GM15510 (cell line): Measurements from ENCODE around the gene GNG3.
A peak's percentile ranks its signal among the peaks of the same experiment; 100 is the strongest.

Experiments
- POLR2A ChIP-seq: IDR thresholded peaks from 3 replicates; pipeline ENCODE4 v1.6.1; 2011; ENCODE audit warnings: borderline replicate concordance; ENCODE audit not compliant: insufficient read length; ENCODE audit errors: extremely low read depth

Gene GNG3

DNA sequence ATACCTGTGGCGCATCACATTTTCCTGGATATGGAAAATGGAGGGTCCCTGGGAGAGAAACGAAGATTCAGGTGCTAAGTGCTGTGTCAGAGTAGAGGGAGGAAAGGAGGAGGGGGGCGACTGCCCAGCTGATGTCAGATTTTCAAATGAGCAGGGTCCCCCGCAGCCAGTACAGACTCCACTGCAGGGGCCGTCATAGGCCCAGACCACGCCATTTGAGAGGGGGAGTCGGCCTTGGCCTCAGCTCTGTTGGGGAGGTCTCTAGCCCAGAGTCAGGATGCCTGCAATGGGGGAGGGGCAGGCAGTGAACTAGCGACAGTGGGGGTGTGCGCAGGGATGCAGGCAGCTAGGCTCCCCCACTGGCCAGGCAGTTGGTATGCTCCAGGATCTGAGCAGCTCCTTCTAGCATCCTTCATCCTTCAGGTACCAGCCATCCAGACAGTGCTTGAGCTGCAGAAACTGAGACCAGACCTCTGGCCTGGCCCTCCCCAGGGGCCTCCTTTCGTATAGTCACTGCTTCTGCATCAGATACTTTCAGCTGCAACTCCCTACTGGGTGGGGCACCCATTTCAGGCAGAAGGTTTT, at the start of gene GNG3, which contains the start of gene BSCL2:
Gene GNG3 (plus strand): TSS at position 400 of the 585 bp plus-strand sequence. CDS start 620 bp downstream, outside the sequence.
Gene BSCL2 (minus strand): TSS at position 148 of the 585 bp plus-strand sequence. CDS start 229 bp downstream, outside the sequence.
- no peak for TF ChIP-seq POLR2A

DNA sequence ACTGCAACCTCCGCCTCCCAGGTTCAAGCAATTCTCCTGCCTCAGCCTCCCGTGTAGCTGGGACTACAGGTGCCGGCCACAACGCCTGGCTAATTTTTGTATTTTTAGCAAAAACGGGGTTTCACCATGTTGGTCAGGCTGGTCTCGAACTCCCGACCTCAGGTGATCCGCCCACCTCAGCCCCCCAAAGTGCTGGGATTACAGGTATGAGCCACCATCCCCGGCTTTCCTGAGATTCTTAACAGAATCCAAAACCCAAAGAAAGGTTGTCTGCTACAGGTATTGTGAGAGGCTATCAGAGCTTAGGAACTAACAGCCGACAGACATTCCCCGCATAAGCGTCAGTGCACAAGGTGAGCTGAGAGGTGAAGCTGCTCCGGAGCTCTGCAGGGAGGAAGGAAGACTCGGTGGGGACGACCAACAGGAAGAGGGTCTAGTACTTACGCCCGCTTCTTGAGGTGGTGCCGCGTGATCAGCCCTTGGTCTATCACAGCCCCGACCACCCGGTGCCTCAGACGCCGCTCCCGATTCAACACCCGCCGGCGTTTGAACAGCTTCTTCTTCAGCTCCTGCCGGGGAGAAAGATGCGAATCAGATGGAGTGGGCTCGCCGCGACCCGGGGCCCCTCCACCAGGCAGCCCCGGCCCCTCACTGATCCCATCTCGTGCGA, 42.9 kb upstream of the GNG3 start:
- TF ChIP-seq POLR2A: no peak

DNA sequence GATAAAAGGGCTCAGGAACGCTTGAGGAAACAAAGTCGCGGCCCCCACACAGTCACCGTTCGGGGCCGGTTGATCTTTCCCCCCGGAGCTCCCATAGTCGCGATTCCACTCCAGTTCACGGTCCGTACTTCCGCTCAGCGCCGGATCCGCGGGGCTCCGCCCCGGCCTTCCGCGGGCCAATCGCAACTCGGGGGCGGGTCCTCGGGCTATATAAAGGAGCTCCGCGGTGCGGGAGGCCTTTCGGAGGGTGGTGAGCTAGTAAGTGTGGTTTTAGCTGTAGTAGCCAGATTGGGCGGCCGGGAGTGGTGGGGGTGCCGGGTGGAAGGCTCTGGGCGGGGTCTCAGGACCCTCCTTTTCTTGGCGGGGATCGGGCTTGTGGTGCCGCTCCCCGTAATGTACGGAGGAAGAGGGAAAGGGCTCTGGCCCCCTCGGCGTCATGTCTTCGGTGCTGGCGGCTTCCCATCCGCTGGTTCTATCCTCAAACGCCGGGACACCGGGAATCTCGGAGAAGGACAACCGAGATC, 42.3 kb upstream of the GNG3 start, which contains the start of the genes C11orf98 and CSKMT:
Gene C11orf98 (minus strand): TSS at position 136 of the 524 bp plus-strand sequence. CDS start 41 bp downstream, at position 95.
Gene CSKMT (plus strand): TSS at position 238 of the 524 bp plus-strand sequence. CDS start 568 bp downstream, outside the sequence.
- TF ChIP-seq POLR2A: peak; percentile 100

DNA sequence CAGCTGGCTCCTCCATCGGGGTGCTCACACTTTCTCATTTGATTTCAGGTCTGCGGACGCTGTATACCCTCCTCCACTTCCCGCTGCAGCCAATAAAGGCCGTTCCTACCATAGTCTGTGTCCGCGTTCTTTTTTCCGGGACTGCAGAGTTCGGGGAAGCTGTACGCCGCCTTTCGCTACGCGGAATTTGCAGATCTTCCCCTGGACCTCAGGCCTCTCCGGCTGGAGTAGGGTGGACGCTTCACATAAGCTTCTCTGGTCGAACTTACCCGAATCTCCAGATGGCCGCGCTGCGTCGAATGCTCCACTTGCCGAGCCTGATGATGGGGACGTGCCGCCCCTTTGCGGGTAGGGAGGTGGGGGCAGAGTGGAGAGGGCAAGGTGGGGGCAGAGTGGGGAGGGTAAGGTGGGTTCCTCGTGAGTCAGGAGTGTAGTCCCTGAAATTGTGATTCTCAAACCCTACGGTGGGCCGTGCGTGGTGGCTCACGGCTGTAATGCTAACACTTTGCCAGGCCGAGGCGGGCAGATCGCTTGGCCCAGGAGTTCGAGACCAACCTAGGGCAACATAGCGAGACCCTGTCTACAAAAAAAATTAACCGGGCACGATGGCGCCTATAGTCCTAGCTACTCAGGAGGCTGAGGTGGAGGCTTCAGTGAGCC, 41.7 kb upstream of the GNG3 start:
- peak; percentile 9 for TF ChIP-seq POLR2A

DNA sequence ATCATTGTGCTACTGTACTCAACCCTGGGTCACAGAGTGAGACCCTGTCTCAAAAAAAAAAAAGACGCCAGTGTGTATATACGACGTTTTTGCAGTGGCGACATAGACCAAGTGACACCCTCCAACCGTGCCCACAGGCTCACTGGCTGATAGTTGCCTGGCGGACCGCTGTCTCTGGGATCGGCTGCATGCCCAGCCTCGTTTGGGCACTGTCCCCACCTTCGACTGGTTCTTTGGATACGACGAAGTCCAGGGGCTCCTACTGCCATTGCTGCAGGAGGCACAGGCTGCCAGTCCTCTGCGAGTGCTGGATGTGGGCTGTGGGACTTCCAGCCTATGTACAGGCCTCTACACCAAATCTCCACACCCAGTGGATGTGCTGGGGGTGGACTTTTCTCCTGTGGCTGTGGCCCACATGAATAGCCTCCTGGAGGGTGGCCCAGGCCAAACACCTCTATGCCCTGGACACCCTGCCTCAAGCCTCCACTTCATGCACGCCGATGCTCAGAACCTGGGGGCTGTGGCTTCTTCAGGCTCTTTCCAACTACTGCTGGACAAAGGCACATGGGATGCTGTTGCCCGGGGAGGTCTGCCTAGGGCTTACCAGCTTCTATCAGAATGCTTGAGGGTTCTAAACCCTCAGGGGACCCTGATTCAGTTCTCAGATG, 41.1 kb upstream of the GNG3 start:
- TF ChIP-seq POLR2A: peak; percentile 38

DNA sequence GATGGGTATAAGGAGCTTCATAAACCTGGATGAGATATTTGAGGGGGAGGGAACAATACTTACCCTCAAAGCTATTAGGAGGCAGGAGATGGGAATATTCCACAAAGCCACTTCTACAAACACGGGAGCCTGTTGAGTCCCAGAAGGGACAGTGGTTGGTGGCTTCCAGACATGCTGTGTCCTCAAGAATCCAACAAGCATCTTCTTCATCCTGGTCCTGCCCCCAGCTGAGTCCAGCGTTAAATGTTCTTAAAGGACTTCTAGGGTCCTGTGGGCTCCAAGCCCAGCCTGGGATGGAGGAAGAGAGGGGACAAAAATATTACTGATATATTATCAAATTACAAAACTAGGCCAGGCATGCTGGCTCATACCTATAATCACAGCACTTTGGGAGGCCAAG, 40.0 kb upstream of the GNG3 start:
- no peak for TF ChIP-seq POLR2A

DNA sequence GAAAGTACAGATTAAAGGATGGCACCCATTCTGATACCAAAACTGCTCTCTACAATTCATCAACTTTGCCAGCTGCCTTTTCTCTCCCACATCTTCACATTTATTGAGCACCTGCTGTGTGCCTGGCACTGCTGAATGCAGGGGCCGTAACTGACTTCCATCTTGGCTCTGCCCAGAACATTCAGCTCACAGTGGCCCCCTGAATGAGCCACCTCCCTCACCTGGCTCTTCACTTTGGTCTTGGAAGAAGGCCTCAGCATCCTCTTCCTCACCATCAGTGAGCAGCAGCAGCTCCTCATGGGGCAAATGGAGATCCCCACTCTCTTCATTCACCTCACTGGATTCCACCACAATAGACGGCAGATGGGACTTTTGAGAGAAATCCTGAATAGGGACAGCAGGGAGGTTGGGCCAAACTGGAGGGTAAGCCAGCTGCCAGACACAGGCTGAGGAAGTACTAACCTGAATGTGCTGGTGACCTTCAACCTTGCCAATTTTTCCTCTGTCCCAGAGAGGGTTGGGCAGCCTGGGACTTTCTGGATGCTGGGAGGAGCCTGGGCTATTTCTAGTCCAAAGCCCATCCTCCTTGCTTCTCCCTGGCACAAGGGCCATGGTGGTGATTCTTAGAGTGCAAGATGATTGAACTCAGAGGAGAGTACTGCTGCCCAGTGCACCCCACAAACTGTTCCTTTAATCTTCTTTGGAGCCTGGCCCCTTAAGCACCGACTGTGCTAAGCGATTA, 37.9 kb upstream of the GNG3 start:
- peak; percentile 5 for TF ChIP-seq POLR2A

DNA sequence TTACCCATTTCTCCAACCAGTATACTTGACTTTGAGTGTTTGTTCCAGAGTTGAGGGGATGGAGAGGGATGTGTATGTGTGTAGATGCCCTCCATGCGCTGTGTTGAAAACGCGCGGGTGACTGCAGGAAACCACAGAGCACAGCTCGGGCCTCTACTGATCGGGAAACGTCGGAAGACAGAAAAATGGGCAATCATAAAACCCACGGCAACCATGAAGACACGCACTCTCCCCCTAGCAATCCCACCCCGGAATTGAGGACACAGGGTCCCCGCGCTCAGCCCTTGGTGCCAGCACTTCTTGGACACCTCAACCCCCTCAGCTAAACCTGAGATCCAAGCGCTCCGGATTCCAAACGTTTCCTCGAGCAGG, 36.3 kb upstream of the GNG3 start:
- no peak for TF ChIP-seq POLR2A

DNA sequence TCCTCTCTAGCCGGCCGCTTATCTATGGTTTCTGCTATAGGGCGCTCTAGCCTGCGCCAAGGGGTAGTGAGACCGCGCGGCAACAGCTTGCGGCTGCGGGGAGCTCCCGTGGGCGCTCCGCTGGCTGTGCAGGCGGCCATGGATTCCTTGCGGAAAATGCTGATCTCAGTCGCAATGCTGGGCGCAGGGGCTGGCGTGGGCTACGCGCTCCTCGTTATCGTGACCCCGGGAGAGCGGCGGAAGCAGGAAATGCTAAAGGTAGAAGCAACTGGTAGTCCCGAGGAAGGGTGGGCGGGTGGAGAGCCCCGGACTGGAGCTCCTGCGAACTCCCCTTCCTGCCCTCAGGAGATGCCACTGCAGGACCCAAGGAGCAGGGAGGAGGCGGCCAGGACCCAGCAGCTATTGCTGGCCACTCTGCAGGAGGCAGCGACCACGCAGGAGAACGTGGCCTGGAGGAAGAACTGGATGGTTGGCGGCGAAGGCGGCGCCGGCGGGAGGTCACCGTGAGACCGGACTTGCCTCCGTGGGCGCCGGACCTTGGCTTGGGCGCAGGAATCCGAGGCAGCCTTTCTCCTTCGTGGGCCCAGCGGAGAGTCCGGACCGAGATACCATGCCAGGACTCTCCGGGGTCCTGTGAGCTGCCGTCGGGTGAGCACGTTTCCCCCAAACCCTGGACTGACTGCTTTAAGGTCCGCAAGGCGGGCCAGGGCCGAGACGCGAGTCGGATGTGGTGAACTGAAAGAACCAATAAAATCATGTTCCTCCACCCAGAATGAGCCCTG, 35.7 kb upstream of the GNG3 start, which contains the start of the genes LBHD1 and UQCC3:
Gene LBHD1 (minus strand): TSS at position 660 of the 782 bp plus-strand sequence. CDS start 2,236 bp downstream, outside the sequence.
Gene UQCC3 (plus strand): TSS at position 66 of the 782 bp plus-strand sequence. CDS start 73 bp downstream, at position 139.
- peak; percentile 79 for TF ChIP-seq POLR2A

DNA sequence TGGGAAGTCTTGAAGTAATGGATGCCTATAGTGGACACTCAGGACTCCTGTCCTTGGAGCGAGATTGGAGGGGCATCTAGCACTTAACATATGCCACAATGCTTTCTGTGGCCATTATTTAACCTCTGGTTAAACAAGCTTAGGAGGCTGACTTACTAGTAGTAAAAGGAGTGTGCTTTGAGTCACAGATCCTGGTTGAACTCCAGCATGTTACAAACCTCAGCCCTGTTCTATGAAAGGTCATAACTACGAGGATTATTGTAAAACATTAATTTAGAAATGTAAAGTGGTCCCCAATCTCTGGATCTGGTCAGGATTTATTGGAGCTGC, 34.3 kb upstream of the GNG3 start:
- no peak for TF ChIP-seq POLR2A

DNA sequence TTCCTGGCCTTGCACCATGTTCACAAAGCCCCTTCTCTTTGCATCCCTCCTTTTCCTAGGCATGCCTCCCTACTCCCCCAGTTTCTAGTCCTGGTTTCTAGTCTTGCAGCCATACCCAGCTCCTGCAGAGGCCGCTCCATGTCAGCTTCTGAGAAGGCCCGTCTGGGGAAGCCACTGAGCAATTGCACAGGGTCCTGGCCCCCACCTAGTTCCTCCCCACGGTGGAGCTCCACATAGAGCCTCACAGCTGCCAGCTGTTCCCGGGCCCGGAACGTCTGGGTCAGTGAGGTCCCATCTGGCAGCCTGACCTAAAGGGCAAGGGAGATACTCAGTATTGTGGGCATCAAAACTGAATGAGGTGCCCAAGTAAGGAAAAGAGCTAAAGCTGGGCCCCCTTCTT, 30.8 kb upstream of the GNG3 start:
- no peak for TF ChIP-seq POLR2A

DNA sequence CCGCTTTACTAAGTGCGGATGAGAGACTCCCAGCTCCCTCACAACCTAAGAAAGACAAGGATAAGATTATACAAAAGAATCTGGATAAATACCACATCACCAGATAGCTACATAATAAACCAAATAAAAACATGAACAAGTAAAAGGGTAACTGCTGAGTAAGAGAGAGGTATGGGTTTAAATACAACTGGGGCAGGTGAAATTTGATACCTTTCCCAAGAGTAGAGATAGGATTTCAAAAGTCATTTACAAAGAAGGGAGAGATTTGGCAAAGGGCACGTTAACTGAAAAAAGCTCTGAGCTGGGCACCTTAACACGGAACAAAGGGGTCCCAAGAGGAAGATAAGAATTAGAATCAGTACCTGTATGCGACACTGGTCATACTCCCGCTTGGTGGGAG, 30.3 kb upstream of the GNG3 start:
- no peak for TF ChIP-seq POLR2A

DNA sequence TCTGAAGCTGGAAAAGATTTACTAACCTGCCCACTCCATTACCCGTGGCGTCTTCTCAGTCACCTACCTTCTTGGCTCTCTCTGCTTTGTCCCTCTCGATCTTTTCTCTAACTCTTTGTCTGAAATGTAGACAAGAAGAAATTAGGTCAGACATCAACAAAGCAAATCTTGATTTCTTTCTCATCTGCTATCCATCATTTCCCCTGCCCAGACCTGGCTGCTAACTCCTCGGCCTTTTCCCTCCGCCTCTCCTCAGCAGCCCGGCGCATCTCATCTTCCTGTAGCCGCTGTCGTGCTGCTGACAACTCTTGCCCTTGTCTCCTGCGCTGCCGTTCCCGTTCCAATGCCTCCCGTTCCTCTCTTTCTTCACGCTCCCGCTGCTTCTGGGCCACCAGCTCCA, 29.8 kb upstream of the GNG3 start:
- no peak for TF ChIP-seq POLR2A

DNA sequence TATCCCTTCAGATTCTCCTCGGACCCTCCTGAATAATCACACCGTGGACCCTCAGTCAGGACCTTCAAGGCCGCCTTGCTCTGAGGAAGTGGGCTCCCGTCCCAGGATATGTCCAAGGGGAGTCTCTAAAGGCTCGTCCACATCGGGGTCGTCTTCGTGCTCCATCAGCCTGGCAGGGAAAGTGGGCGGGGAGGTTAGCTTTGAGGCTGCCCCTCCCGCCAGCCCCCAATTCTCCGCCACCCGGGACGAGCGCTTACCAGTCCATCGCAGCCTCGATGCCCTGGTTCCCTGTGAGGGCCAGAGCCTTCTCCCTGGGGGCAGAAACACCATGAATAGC, 29.1 kb upstream of the GNG3 start:
- no peak for TF ChIP-seq POLR2A
